Mesenchymal stem cell (in vitro differentiated cells and primary cell): Measurements from ENCODE around the gene SCGB1D1.

Source experiments
- DNase-seq: peaks from one replicate; pipeline ENCODE4 v3.0.0-alpha.2; 2013
- H2AFZ ChIP-seq: one replicate; pipeline ENCODE4 v1.6.1; 2013; ENCODE audit warnings: low read depth, mild to moderate bottlenecking, control low read depth, inconsistent platforms, low read length, moderate library complexity
- H2AK5ac ChIP-seq: 2 replicates; pipeline ENCODE4 v1.6.1; 2013; ENCODE audit warnings: low read length, moderate library complexity, mild to moderate bottlenecking, inconsistent platforms; ENCODE audit not compliant: severe bottlenecking
- H2BK120ac ChIP-seq: one replicate; pipeline ENCODE4 v1.6.1; 2013; ENCODE audit warnings: low read depth, mild to moderate bottlenecking, inconsistent platforms, low read length, moderate library complexity
- H2BK12ac ChIP-seq, 2 experiments: one replicate each; pipeline ENCODE4 v1.6.1; 2013; ENCODE audit warnings: inconsistent platforms in 2 of 2, low read length in 2 of 2, mild to moderate bottlenecking in 2 of 2, moderate library complexity in 2 of 2, control low read depth in 1 of 2
- H2BK15ac ChIP-seq: one replicate; pipeline ENCODE4 v1.6.1; 2013; ENCODE audit warnings: mild to moderate bottlenecking, low read depth, inconsistent platforms; ENCODE audit not compliant: poor library complexity, severe bottlenecking
- H2BK5ac ChIP-seq: 2 replicates; pipeline ENCODE4 v1.6.1; 2013; ENCODE audit warnings: low read depth, mild to moderate bottlenecking, low read length, control low read depth, inconsistent platforms; ENCODE audit not compliant: poor library complexity, severe bottlenecking
- H3K14ac ChIP-seq, 2 experiments: one replicate each; pipeline ENCODE4 v1.6.1; 2013; ENCODE audit warnings: inconsistent platforms in 2 of 2, low read length in 2 of 2, control low read depth in 1 of 2, mild to moderate bottlenecking in 1 of 2, moderate library complexity in 1 of 2
- H3K18ac ChIP-seq, 2 experiments: one replicate each; pipeline ENCODE4 v1.6.1; 2013; ENCODE audit warnings: inconsistent platforms in 2 of 2, low read length in 2 of 2, control low read depth in 1 of 2, low read depth in 1 of 2, mild to moderate bottlenecking in 1 of 2
- H3K23ac ChIP-seq, 2 experiments: one replicate each; pipeline ENCODE4 v1.6.1; 2013; ENCODE audit warnings: inconsistent platforms in 2 of 2, low read length in 2 of 2, mild to moderate bottlenecking in 2 of 2, moderate library complexity in 2 of 2, control low read depth in 1 of 2
- H3K27ac ChIP-seq: 2 replicates; pipeline ENCODE4 v1.5.1; 2013; ENCODE audit warnings: mild to moderate bottlenecking, moderate library complexity, low read length, control low read depth, inconsistent platforms; ENCODE audit not compliant: poor library complexity, severe bottlenecking
- H3K27me3 ChIP-seq, 2 experiments: 2 replicates each; pipeline versions ENCODE4 v1.6.1 to v1.7.0; 2013; ENCODE audit warnings: low read length in 2 of 2, mild to moderate bottlenecking in 2 of 2, moderate library complexity in 2 of 2, control low read depth in 1 of 2, inconsistent platforms in 1 of 2; ENCODE audit not compliant: control insufficient read depth in 1 of 2, insufficient read depth in 1 of 2
- H3K36me3 ChIP-seq, 2 experiments: 2 replicates each; pipeline versions ENCODE4 v1.6.1 to v1.7.0; 2013; ENCODE audit warnings: low read length in 2 of 2, control low read depth in 1 of 2, inconsistent platforms in 1 of 2, low read depth in 1 of 2, mild to moderate bottlenecking in 1 of 2; ENCODE audit not compliant: insufficient read depth in 2 of 2, control insufficient read depth in 1 of 2
- H3K4ac ChIP-seq, 2 experiments: one replicate each; pipeline ENCODE4 v1.6.1; 2013; ENCODE audit warnings: inconsistent platforms in 2 of 2, low read length in 2 of 2, mild to moderate bottlenecking in 2 of 2, moderate library complexity in 2 of 2, control low read depth in 1 of 2, low read depth in 1 of 2
- H3K4me1 ChIP-seq: 2 replicates; pipeline ENCODE4 v1.6.1; 2013; ENCODE audit warnings: low read depth, low read length, control low read depth; ENCODE audit not compliant: control insufficient read depth, insufficient read depth
- H3K4me2 ChIP-seq: 2 replicates; pipeline ENCODE4 v1.6.1; 2013; ENCODE audit warnings: low read length, mild to moderate bottlenecking, inconsistent platforms; ENCODE audit not compliant: poor library complexity, severe bottlenecking
- H3K4me3 ChIP-seq, 2 experiments: 2 replicates each; pipeline versions ENCODE4 v1.5.1 to v1.7.0; 2013; ENCODE audit warnings: low read length in 2 of 2, mild to moderate bottlenecking in 2 of 2, control low read depth in 1 of 2, low read depth in 1 of 2; ENCODE audit not compliant: insufficient read depth in 1 of 2
- H3K79me1 ChIP-seq: replicated peaks from 2 replicates; pipeline ENCODE4 v1.6.1; 2013; ENCODE audit warnings: mild to moderate bottlenecking, control low read depth, low read length, inconsistent platforms; ENCODE audit not compliant: poor library complexity, severe bottlenecking
- H3K9ac ChIP-seq: 2 replicates; pipeline ENCODE4 v1.7.0; 2013; ENCODE audit warnings: mild to moderate bottlenecking, low read length, moderate library complexity
- H3K9me3 ChIP-seq: 2 replicates; pipeline ENCODE4 v1.7.0; 2013; ENCODE audit warnings: mild to moderate bottlenecking, low read length; ENCODE audit not compliant: control insufficient read depth
- H4K8ac ChIP-seq: one replicate; pipeline ENCODE4 v1.6.1; 2013; ENCODE audit warnings: inconsistent platforms, mild to moderate bottlenecking, low read length, moderate library complexity
- H4K91ac ChIP-seq: one replicate; pipeline ENCODE4 v1.6.1; 2013; ENCODE audit warnings: mild to moderate bottlenecking, low read length, inconsistent platforms
- WGBS: methylation state at CpG from one replicate; pipeline ENCODE4 v1.1.7; 2013; ENCODE audit warnings: mixed read lengths; 5-methylcytosine and 5-hydroxymethylcytosine counted together

SCGB1D1 gene

DNA sequence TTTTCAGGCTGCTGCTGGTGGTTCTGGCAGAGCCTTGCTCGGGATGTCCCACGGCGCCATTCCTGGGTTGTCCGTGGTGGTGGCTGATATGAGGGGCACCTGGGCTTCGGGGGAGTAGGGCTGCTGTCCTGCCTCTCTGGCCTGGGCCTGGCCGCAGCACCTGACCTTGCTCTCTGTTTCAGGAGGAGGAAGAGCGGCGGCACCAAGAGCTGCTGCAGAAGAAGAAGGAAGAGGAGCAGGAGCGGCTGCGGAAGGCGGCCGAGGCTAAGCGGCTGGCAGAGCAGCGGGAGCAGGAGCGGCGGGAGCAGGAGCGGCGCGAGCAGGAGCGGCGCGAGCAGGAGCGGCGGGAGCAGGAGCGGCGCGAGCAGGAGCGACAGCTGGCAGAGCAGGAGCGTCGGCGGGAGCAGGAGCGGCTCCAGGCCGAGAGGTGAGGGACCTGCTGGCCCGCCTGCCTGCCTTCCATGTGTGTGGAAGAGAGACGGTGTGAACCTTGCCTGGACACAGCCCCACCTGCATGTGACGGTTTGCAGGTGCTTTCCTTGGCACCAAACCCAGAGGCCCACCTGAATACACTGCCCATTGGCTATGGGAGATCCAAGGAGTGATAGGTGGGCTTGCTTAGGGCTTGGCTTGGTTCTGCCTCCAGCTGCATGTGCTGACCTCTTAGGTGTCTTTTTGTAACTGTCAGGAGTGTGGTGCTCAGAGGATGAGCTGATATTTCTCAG is 43.4 kb upstream of the SCGB1D1 start:
- H2BK5ac ChIP-seq = no peak overlapping the region
- no peak overlapping the region for H3K18ac ChIP-seq
- peaks cover 24% of the 10 kb centered on the region for H3K79me1 ChIP-seq
- H2BK12ac ChIP-seq = no peak overlapping the region
- DNase-seq = no peak
- no peaks in the 10 kb centered on the region for H3K27me3 ChIP-seq
- no peak overlapping the region for H3K27ac ChIP-seq
- no peak overlapping the region for H2AK5ac ChIP-seq
- H2BK15ac ChIP-seq = no peak overlapping the region
- H3K9ac ChIP-seq = no peak overlapping the region
- 96% methylated on average over 36 of the region's 36 CpGs for WGBS
- no peak overlapping the region for H4K8ac ChIP-seq
- H2BK120ac ChIP-seq = no peak overlapping the region
- H3K14ac ChIP-seq = no peak overlapping the region
- H4K91ac ChIP-seq = no peak overlapping the region
- no peak overlapping the region for H3K4me2 ChIP-seq
- H3K23ac ChIP-seq = no peak overlapping the region
- H2AFZ ChIP-seq = no peak overlapping the region
- H3K4me1 ChIP-seq = no peaks in the 10 kb centered on the region
- no peak overlapping the region for H3K4ac ChIP-seq
- peaks cover 68 to 91% of the 10 kb centered on the region in 2 experiments for H3K36me3 ChIP-seq
- H3K4me3 ChIP-seq = no peak overlapping the region
- H3K9me3 ChIP-seq = no peaks in the 10 kb centered on the region

DNA sequence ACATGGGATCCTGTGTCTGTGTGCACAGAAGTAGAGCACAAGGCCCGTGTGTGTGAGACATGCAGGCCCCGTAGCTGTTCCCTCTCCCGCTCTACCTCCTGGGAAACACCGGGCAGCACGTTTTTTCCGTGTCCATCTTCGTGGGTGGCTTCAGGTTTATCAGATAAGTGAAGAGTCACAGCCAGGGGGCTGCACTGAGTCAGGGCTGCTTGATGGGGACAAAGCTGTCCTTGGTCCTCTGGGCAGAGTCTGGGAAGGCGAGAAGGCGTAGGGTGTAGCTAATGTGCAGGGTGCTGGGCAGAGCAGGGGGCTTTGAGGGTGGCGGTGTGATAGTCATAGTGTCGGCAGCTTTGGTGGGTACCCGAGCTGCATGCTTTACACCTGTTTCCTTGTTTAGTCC is 42.5 kb upstream of the SCGB1D1 start:
- Histone ChIP-seq H2BK12ac (no peak overlapping the region), H2AK5ac (no peak overlapping the region), H4K8ac (no peak overlapping the region), H2BK15ac (no peak overlapping the region), H3K9ac (no peak overlapping the region), H3K4me3 (no peak overlapping the region), H2BK5ac (no peak overlapping the region), H3K23ac (no peak overlapping the region), H3K9me3 (no peaks in the 10 kb centered on the region), H3K4me1 (no peaks in the 10 kb centered on the region), H3K4ac (no peak overlapping the region), H3K36me3 (peaks cover 69 to 90% of the 10 kb centered on the region in 2 experiments), H2AFZ (no peak overlapping the region), H2BK120ac (no peak overlapping the region), H3K27ac (no peak overlapping the region), H3K18ac (no peak overlapping the region), H4K91ac (no peak overlapping the region), H3K14ac (no peak overlapping the region), H3K79me1 (peaks cover 19% of the 10 kb centered on the region), H3K27me3 (no peaks in the 10 kb centered on the region), H3K4me2 (no peak overlapping the region)
- WGBS = 92% methylated on average over 12 of the region's 12 CpGs
- no peak for DNase-seq

DNA sequence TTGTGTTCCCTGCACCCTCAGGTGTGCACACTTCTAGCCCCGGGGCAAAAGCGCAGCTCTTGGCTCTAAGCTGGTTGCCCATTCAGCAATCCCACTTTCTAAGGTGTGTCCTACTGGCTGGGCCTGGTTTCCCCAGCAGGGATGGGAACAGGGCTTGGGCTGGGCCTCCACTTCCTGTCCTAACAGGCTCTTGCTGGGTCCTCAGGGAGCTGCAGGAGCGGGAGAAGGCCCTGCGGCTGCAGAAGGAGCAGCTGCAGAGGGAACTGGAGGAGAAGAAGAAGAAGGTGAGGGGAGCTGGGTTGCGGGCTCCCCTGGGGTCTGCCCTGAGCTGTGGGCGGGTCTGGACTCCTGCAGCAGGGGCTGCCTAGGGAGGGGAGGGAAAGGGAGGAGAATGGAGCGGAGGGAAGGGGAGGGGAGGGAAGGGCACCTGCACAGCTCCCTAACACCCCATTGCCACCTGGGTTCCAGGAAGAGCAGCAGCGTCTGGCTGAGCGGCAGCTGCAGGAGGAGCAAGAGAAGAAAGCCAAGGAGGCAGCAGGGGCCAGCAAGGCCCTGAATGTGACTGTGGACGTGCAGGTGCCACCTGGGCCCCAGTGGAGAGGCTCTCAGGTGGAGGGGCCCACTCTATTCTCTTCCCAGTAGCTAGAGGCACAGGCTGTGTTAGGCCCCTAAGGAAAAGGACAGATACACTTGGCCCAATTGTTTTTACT is 41.6 kb upstream of the SCGB1D1 start:
- H4K91ac ChIP-seq = no peak overlapping the region

DNA sequence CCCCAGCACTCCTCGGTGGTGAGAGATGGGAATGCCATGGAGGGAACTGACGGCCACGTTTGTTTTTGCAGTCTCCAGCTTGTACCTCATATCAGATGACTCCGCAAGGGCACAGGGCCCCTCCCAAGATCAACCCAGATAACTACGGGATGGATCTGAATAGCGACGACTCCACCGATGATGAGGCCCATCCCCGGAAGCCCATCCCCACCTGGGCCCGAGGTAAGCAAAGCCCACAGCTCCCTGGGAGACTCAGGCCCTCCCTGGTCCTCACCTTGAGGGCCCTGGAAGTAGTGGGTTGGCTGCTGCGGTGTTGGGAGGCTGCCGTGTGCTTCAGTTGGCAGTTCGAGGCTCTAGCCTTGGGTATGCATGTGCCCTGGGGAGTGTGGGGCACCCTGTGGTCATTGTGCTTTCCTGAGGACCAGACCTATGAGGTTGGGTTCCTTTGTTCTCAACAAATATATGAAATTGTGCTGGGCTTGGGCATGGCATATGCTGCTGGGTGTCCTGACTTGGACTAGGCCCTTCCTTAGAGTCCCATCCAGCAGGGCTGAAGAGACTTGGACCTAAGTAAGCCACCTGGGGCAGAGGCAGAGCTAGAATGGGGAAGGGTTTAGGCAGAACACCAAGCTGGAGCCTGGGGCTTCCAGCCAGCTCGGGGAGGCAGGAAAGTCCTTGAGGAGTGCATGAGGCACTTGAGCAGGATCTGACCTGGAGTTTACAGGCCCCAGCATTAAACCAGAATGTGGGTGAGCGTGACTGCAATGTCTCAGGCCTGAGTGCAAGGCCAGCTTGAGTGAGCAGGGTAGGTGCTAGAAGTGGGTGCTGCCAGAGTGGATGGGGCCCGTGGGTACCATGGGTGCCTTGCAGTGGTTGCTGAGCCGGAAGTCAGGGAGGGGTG is 39.8 kb upstream of the SCGB1D1 start:
- no peak overlapping the region for H4K91ac ChIP-seq
- H2BK15ac ChIP-seq = no peak overlapping the region
- H3K4me1 ChIP-seq = no peaks in the 10 kb centered on the region
- no peak overlapping the region for H3K4ac ChIP-seq
- no peak for DNase-seq
- no peak overlapping the region for H3K9ac ChIP-seq
- H2BK5ac ChIP-seq = no peak overlapping the region
- peaks cover 15% of the 10 kb centered on the region for H3K79me1 ChIP-seq
- H3K9me3 ChIP-seq = no peaks in the 10 kb centered on the region
- no peak overlapping the region for H3K23ac ChIP-seq
- no peak overlapping the region for H3K14ac ChIP-seq
- no peak overlapping the region for H2AK5ac ChIP-seq
- H2AFZ ChIP-seq = no peak overlapping the region
- no peak overlapping the region for H3K27ac ChIP-seq
- peaks cover 63 to 79% of the 10 kb centered on the region in 2 experiments for H3K36me3 ChIP-seq
- H3K4me2 ChIP-seq = no peak overlapping the region
- H3K27me3 ChIP-seq = no peaks in the 10 kb centered on the region
- no peak overlapping the region for H2BK12ac ChIP-seq
- H3K18ac ChIP-seq = no peak overlapping the region
- 96% methylated on average over 17 of the region's 17 CpGs for WGBS
- H3K4me3 ChIP-seq = no peak overlapping the region
- no peak overlapping the region for H4K8ac ChIP-seq
- H2BK120ac ChIP-seq = no peak overlapping the region

More for the DNA sequence above, 41.6 kb upstream of the SCGB1D1 start:
- no peak overlapping the region for H3K4me2 ChIP-seq
- H3K27me3 ChIP-seq = no peaks in the 10 kb centered on the region
- DNase-seq = no peak
- H2AFZ ChIP-seq = no peak overlapping the region
- H2AK5ac ChIP-seq = no peak overlapping the region
- no peak overlapping the region for H3K18ac ChIP-seq
- no peaks in the 10 kb centered on the region for H3K9me3 ChIP-seq
- H3K4me1 ChIP-seq = no peaks in the 10 kb centered on the region
- H3K4ac ChIP-seq = no peak overlapping the region
- H2BK12ac ChIP-seq = no peak overlapping the region
- peaks cover 17% of the 10 kb centered on the region for H3K79me1 ChIP-seq
- no peak overlapping the region for H2BK120ac ChIP-seq
- peaks cover 71 to 90% of the 10 kb centered on the region in 2 experiments for H3K36me3 ChIP-seq
- no peak overlapping the region for H4K8ac ChIP-seq
- WGBS = 97% methylated on average over 9 of the region's 10 CpGs
- H3K9ac ChIP-seq = no peak overlapping the region
- no peak overlapping the region for H2BK15ac ChIP-seq
- H3K14ac ChIP-seq = no peak overlapping the region
- peak overlapping the region in 1 of 2 experiments; percentile 11 for H3K4me3 ChIP-seq
- no peak overlapping the region for H3K27ac ChIP-seq
- no peak overlapping the region for H3K23ac ChIP-seq
- no peak overlapping the region for H2BK5ac ChIP-seq
